ENCODE data around the gene A4GALT.

A4GALT gene

GRCh38 chr22:42686756-42687491 lies 33.7 kb downstream of the A4GALT start:
- ChIA-PET CTCF (no interaction called here), POLR2A (no interaction called here)
- DNase-seq (ENCODE audit: low read depth, low spot score): no peak
- no peak for TF ChIP-seq CTCF (IDR thresholded peaks at IDR 0.05; ENCODE audit: insufficient read depth, low read length, missing control alignments)
- no peak overlapping the region for H3K4me3 ChIP-seq (ENCODE audit: low read depth, low read length)

- CTCF ChIA-PET: no interaction called here
- TF ChIP-seq CTCF (IDR thresholded peaks at IDR 0.05; ENCODE audit: insufficient read depth, low read length, missing control alignments): no peak
- POLR2A ChIA-PET: no interaction called here
- no peak for DNase-seq (ENCODE audit: low read depth, low spot score)
- H3K4me3 ChIP-seq (ENCODE audit: low read depth, low read length): no peak overlapping the region
Observed at GRCh38 chr22:42685941-42686653, 34.6 kb downstream of the A4GALT start.

- ChIA-PET POLR2A (no interaction called here), CTCF (no interaction called here)
- H3K4me3 ChIP-seq (ENCODE audit: low read depth, low read length): no peak overlapping the region
- no peak for TF ChIP-seq CTCF (IDR thresholded peaks at IDR 0.05; ENCODE audit: insufficient read depth, low read length, missing control alignments)
- no peak for DNase-seq (ENCODE audit: low read depth, low spot score)
Observed at GRCh38 chr22:42684462-42685195, 36.0 kb downstream of the A4GALT start.

GRCh38 chr22:42683578-42684283 lies 36.9 kb downstream of the A4GALT start:
- TF ChIP-seq CTCF (IDR thresholded peaks at IDR 0.05; ENCODE audit: insufficient read depth, low read length, missing control alignments): no peak
- POLR2A ChIA-PET: no interaction called here
- no peak for DNase-seq (ENCODE audit: low read depth, low spot score)
- CTCF ChIA-PET: interaction anchor here (0.9 to 1.7 kb wide), 3 partner anchors 21 to 136 kb away, joined by 3 to 11 read pairs (median 3); no protein-coding TSS in a partner anchor
- H3K4me3 ChIP-seq (ENCODE audit: low read depth, low read length): no peak overlapping the region

GRCh38 chr22:42682113-42682851 lies 38.4 kb downstream of the A4GALT start:
- CTCF ChIA-PET: interaction anchor here (0.9 to 1.7 kb wide), 3 partner anchors 19 to 138 kb away, joined by 3 to 11 read pairs (median 3); no protein-coding TSS in a partner anchor
- no peak for DNase-seq (ENCODE audit: low read depth, low spot score)
- POLR2A ChIA-PET: no interaction called here
- TF ChIP-seq CTCF (IDR thresholded peaks at IDR 0.05; ENCODE audit: insufficient read depth, low read length, missing control alignments): no peak
- no peak overlapping the region for H3K4me3 ChIP-seq (ENCODE audit: low read depth, low read length)

Measured in AG04449 (cell line).